ENCODE data around the gene ZNF330.
A peak's percentile ranks its signal among the peaks of the same experiment; 100 is the strongest.
"Not testable (repeated sequence)": the region's sequence is repeated elsewhere in the genome, so short reads cannot be mapped to it uniquely, and the experiment has no call there.

Gene ZNF330

DNA sequence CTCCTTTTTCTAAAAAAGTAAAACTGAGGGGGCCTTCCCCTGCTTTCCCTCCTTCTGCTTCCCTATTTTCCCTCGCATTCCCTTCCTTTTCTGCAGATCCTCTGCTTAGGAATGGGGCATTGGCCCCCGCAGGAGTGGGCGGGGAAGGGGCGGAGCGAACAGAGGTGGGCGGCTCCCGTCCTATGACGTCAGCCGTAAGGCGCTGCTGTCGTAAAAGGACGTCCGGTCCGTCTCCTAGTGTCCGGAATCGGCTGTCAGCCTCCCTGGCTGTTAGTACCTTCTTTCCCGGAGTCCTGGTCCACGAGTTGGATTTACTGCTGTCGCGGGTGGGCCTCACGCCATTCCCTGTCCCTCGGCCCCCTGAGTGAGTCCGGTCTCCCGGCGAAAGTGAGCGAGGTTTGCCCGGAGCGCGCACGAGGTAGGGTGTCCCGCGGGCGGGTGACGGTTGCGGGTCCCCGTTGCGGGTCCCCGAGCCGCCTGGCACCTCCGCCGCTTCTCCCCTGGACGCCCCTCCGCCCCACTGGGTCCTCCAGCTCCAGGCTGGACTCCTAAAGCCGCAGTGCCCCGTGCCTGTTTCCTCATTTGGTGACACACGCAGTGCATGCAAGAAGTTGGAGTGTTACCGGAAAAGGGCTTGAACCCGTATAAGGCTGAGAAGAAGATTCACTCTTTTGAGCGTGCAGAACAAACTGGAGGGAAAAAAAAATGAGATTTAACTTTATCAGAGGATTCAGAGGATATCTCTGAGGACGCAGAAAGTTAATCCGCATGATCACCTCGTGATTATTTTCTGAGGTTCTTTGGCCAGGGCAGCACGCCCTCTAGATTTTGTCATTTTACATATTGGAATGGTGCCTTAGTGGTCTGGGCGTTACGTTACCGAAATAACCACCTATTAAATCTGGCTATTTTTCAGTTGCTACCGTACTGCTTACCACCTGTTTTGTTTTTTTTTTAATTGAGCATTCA lies at the start of gene ZNF330:
ZNF330 (plus strand) TSS at position 205 of the 969 bp plus-strand sequence. CDS start 1,477 bp downstream, outside the sequence.
- peak within 1 kb of the TSS; percentile 92 for H3K4me3 ChIP-seq (ENCODE audit: control insufficient read depth, low read depth, low read length)
- TF ChIP-seq, protein P1, sequence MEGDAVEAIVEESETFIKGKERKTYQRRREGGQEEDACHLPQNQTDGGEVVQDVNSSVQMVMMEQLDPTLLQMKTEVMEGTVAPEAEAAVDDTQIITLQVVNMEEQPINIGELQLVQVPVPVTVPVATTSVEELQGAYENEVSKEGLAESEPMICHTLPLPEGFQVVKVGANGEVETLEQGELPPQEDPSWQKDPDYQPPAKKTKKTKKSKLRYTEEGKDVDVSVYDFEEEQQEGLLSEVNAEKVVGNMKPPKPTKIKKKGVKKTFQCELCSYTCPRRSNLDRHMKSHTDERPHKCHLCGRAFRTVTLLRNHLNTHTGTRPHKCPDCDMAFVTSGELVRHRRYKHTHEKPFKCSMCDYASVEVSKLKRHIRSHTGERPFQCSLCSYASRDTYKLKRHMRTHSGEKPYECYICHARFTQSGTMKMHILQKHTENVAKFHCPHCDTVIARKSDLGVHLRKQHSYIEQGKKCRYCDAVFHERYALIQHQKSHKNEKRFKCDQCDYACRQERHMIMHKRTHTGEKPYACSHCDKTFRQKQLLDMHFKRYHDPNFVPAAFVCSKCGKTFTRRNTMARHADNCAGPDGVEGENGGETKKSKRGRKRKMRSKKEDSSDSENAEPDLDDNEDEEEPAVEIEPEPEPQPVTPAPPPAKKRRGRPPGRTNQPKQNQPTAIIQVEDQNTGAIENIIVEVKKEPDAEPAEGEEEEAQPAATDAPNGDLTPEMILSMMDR (conservative IDR thresholded peaks at IDR 0.05; ENCODE audit: control insufficient read depth, insufficient read depth, low read depth, low read length) = peak; percentile 25
- peak; percentile 93 for DNase-seq (ENCODE audit: low read depth)

DNA sequence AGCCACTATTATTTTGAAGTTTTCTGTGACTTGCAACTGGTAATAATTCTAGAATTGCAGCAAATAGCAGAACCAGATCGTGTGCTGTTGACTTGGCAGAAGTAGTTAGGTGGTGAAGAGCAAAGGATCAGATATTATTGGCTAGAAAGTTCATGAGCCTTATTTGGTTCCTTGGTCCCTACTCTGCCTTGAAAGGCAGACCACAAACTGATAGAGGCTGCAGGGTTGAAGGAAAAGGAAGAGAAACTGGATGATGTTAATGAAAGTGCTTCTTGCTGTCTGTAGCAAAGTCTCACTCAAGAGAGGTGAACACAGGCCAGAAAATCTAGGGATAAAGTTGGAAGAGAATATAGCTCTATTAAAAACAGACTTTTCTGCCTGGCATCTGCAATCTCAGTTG lies 46.2 kb upstream of the ZNF330 start:
- TF ChIP-seq, protein P1 (conservative IDR thresholded peaks at IDR 0.05; ENCODE audit: control insufficient read depth, insufficient read depth, low read depth, low read length) = no peak
- H3K4me3 ChIP-seq (ENCODE audit: control insufficient read depth, low read depth, low read length) = no peak overlapping the region
- DNase-seq (ENCODE audit: low read depth) = no peak

DNA sequence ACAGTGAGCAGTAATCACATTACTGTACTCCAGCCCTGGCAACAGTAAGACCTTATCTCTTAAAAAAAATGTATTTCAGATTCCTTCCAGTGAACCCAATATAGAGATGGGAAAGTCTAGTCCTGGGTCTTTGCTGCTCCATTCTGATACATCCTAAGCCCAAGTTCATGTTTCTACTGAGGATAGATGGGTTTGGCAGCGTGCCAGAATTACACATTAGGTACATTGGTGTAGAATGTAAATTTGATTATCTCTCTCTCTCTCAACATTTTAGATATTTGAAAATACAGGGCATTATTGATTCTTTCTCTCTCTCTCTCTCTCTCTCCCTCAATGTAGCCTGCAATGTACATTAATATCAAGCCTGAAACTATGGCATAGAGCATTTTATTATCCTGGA lies 43.5 kb upstream of the ZNF330 start:
- TF ChIP-seq, protein P1 (conservative IDR thresholded peaks at IDR 0.05; ENCODE audit: control insufficient read depth, insufficient read depth, low read depth, low read length) = no peak
- H3K4me3 ChIP-seq (ENCODE audit: control insufficient read depth, low read depth, low read length) = no peak overlapping the region
- DNase-seq (ENCODE audit: low read depth) = no peak

DNA sequence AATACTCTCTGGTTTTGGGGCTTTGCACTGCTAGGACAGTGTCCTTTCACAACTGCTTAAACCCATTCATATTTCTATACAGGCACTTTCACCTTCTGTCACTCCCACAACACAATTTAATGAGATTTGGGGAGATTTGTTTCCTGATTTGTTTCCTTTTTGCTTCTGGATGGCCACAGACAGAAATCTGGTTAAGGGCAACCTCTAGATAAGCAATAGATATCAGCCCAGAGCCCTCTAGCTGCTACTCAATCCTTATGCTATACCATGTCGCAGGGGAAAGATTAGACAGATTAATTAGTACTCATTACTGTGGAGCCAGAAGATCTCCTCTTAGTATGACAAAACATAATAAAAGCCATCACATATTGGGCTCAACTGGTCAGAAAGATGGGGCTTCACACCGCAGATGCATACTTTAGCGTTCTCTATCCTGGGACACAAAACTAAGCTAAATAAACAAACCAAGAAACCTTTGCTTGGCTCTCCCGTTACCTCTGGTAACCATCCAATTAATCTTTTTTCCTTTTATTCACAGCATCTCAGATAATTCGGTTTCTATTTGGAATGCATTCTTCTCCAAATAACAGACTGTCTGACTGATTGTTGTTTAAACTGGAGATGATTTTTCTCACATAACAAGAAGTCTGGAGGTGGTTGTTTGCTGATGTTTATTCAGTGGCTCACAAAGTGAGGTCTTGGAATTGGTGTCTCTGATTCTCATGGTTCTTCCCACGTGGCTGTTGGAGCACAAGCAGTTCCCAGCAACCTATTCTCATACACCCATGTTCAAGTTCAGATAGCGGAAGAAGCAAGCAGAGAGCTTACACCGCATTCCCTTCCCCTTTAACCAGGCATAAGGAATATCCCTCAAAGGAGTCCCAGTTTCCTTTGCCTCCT lies 41.0 kb upstream of the ZNF330 start:
- DNase-seq (ENCODE audit: low read depth) = no peak
- H3K4me3 ChIP-seq (ENCODE audit: control insufficient read depth, low read depth, low read length) = no peak overlapping the region
- TF ChIP-seq, protein P1 (conservative IDR thresholded peaks at IDR 0.05; ENCODE audit: control insufficient read depth, insufficient read depth, low read depth, low read length) = no peak

DNA sequence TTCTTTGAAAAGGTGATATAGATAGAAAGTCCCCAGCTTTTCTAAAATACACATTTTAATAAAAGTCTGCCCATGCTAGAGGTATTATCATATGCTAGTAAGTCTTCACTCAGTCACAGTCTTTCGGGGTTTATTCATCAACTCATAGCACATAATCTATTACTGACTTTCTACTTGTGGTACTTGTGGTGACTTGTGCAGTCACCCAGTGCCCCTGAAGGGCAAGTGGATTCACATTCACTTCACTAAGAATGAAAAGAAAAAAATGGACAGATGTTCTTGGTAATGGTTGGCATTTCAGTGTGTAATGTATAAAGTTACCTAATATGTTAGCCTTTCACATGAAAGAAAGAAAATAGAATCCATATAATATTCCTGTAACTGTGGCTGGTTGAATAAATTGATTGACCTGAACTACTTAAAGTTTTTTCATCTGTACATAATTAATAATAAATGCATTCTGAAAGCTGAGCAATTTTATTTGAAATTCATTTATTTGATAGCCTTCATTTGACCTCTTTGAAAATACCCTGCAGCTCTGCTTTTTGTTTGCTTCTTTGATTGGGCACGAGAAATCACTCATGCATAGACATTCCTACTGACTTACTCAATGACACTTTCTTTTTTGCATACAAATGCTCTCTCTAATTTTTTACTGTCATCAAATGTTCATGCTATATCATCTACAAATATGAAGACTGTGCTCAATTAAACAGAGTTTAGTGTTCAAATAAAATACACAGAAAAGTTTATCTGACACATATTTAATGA lies 39.5 kb upstream of the ZNF330 start:
- DNase-seq (ENCODE audit: low read depth) = no peak
- TF ChIP-seq, protein P1 (conservative IDR thresholded peaks at IDR 0.05; ENCODE audit: control insufficient read depth, insufficient read depth, low read depth, low read length) = no peak
- no peak overlapping the region for H3K4me3 ChIP-seq (ENCODE audit: control insufficient read depth, low read depth, low read length)

DNA sequence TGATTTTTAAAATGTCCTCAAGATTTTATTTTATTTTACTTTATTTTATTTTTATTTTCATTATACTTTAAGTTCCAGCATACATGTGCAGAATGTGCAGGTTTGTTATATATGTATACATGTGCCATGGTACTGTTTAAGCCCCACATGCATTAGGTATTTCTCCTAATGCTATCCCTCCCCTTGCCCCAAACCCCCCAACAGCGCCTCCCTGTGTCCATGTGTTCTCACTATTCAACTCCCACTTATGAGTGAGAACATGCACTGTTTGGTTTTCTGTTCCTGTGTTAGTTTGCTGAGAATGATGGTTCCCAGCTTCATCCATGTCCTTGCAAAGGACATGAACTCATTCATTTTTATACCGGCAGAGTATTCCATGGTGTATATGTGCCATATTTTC lies 37.2 kb upstream of the ZNF330 start:
- DNase-seq (ENCODE audit: low read depth); H3K4me3 ChIP-seq (ENCODE audit: control insufficient read depth, low read depth, low read length): not testable (repeated sequence)
